ENCODE results near the gene ROBO1.
"Not testable (repeated sequence)": the region's sequence is repeated elsewhere in the genome, so short reads cannot be mapped to it uniquely, and the experiment has no call there.

Gene ROBO1

GRCh38 chr3:78908236-78908635, 859.6 kb downstream of the ROBO1 start:
- no peak for DNase-seq (ENCODE audit: low spot score)

- DNase-seq (ENCODE audit: low spot score), result no peak
Measured at GRCh38 chr3:78907367-78907766, 860.4 kb downstream of the ROBO1 start.

GRCh38 chr3:78906930-78907329, 860.9 kb downstream of the ROBO1 start:
- DNase-seq (ENCODE audit: low spot score), result no peak

GRCh38 chr3:78906245-78906644, 861.6 kb downstream of the ROBO1 start:
- DNase-seq (ENCODE audit: low spot score), result no peak

GRCh38 chr3:78905700-78906099, 862.1 kb downstream of the ROBO1 start:
- no peak for DNase-seq (ENCODE audit: low spot score)

- DNase-seq (ENCODE audit: low spot score), result no peak
Measured at GRCh38 chr3:78901544-78901943, 866.3 kb downstream of the ROBO1 start.

- DNase-seq (ENCODE audit: low spot score), result no peak
Measured at GRCh38 chr3:78900880-78901279, 866.9 kb downstream of the ROBO1 start.

- DNase-seq (ENCODE audit: low spot score), result no peak
Measured at GRCh38 chr3:78900426-78900825, 867.4 kb downstream of the ROBO1 start.

- DNase-seq (ENCODE audit: low spot score), result no peak
Measured at GRCh38 chr3:78895528-78895927, 872.3 kb downstream of the ROBO1 start.

- no peak for DNase-seq (ENCODE audit: low spot score)
Measured at GRCh38 chr3:78894787-78895186, 873.0 kb downstream of the ROBO1 start.

GRCh38 chr3:78893161-78893560, 874.6 kb downstream of the ROBO1 start:
- DNase-seq (ENCODE audit: low spot score), result no peak

GRCh38 chr3:78889348-78889747, 878.5 kb downstream of the ROBO1 start:
- no peak for DNase-seq (ENCODE audit: low spot score)

- DNase-seq (ENCODE audit: low spot score), result no peak
Measured at GRCh38 chr3:78888635-78889034, 879.2 kb downstream of the ROBO1 start.

GRCh38 chr3:78887547-78888011, 880.2 kb downstream of the ROBO1 start:
- DNase-seq (ENCODE audit: low spot score), result no peak

- peak; percentile 29 for DNase-seq (ENCODE audit: low spot score)
Measured at GRCh38 chr3:78887029-78887428, 880.8 kb downstream of the ROBO1 start.

GRCh38 chr3:78884567-78884966, 883.2 kb downstream of the ROBO1 start:
- DNase-seq (ENCODE audit: low spot score), result not testable (repeated sequence)

GRCh38 chr3:78882251-78882650, 885.5 kb downstream of the ROBO1 start:
- no peak for DNase-seq (ENCODE audit: low spot score)

GRCh38 chr3:78881501-78881900, 886.3 kb downstream of the ROBO1 start:
- no peak for DNase-seq (ENCODE audit: low spot score)

- DNase-seq (ENCODE audit: low spot score), result no peak
Measured at GRCh38 chr3:78880603-78881461, 887.0 kb downstream of the ROBO1 start.

GRCh38 chr3:78879295-78879860, 888.4 kb downstream of the ROBO1 start:
- no peak for DNase-seq (ENCODE audit: low spot score)

- no peak for DNase-seq (ENCODE audit: low spot score)
Measured at GRCh38 chr3:78878789-78879188, 889.0 kb downstream of the ROBO1 start.

GRCh38 chr3:78878011-78878410, 889.8 kb downstream of the ROBO1 start:
- no peak for DNase-seq (ENCODE audit: low spot score)

- DNase-seq (ENCODE audit: low spot score), result no peak
Measured at GRCh38 chr3:78875851-78876250, 891.9 kb downstream of the ROBO1 start.

- no peak for DNase-seq (ENCODE audit: low spot score)
Measured at GRCh38 chr3:78875436-78875835, 892.4 kb downstream of the ROBO1 start.
